Right renal pelvis (tissue), 4 donors: Measurements from ENCODE around the gene FBXL12. TPM values are rescaled to one million over a fixed set of nuclear protein-coding genes. Genes with fewer than 3 reads are reported as not detected.
"Not testable (repeated sequence)": the region's sequence is repeated elsewhere in the genome, so short reads cannot be mapped to it uniquely, and the experiment has no call there.

Experiments
- DNase-seq, 4 donors: peaks; one replicate each; pipeline ENCODE4 v3.0.0-alpha.2; 2013; ENCODE audit warnings: low read depth in 4 of 4, low spot score in 3 of 4, missing footprints in 1 of 4
- polyA plus RNA-seq, 4 donors: library from polyadenylated mRNA; unstranded; fragments of 120-200 nt; gene quantifications; one replicate each; pipeline ENCODE4 v1.2.1, GENCODE V29; 2013; ENCODE audit not compliant: insufficient read length in 4 of 4

The FBXL12 gene
- polyA plus RNA-seq, 4 donors = 28.7 to 31.5 (median 29.3) TPM

- DNase-seq = no peak
Observed at GRCh38 chr19:9793071-9793591, 25.7 kb downstream of the FBXL12 start.

GRCh38 chr19:9792206-9793070, 26.4 kb downstream of the FBXL12 start:
- DNase-seq = peak; percentile 87 to 96 (median 92)

GRCh38 chr19:9791552-9792205, 27.2 kb downstream of the FBXL12 start:
- peak; percentile 86 to 94 (median 94) for DNase-seq

GRCh38 chr19:9791073-9791367, 27.9 kb downstream of the FBXL12 start:
- not testable (repeated sequence) for DNase-seq

- DNase-seq = not testable (repeated sequence)
Observed at GRCh38 chr19:9789579-9789978, 29.3 kb downstream of the FBXL12 start.

- DNase-seq = no peak
Observed at GRCh38 chr19:9789066-9789465, 29.8 kb downstream of the FBXL12 start.

- not testable (repeated sequence) for DNase-seq
Observed at GRCh38 chr19:9788604-9789003, 30.3 kb downstream of the FBXL12 start.

- DNase-seq = no peak
Observed at GRCh38 chr19:9786819-9787218, 32.1 kb downstream of the FBXL12 start.

GRCh38 chr19:9786342-9786741, 32.5 kb downstream of the FBXL12 start:
- DNase-seq = no peak

- DNase-seq = peak; percentile 94 to 96 (median 95)
Observed at GRCh38 chr19:9785367-9786331, 33.2 kb downstream of the FBXL12 start.

GRCh38 chr19:9784163-9784496, 34.7 kb downstream of the FBXL12 start:
- DNase-seq = not testable (repeated sequence)

- no peak for DNase-seq
Observed at GRCh38 chr19:9782338-9782737, 36.5 kb downstream of the FBXL12 start.

GRCh38 chr19:9768175-9769112, 50.4 kb downstream of the FBXL12 start, which contains the start of gene ZNF846:
TSS of gene ZNF846 (minus strand) at chr19:9768738. CDS start at chr19:9764950, 3,788 bp downstream.
- peak; percentile 89 to 95 (median 94) for DNase-seq

Other genes starting within 250 kb of the FBXL12 start
- gene ZNF121, start 234.6 kb downstream of the FBXL12 start, polyA plus RNA-seq = 10 to 100 TPM; 14.4 to 16.0 (median 15.6) TPM
- gene ZNF561, start 197.8 kb downstream of the FBXL12 start, polyA plus RNA-seq = 10 to 100 TPM; 52.6 to 63.7 (median 60.3) TPM
- 10 to 100 TPM; 20.4 to 26.5 (median 24.0) TPM for gene ZNF562, start 144.0 kb downstream of the FBXL12 start, polyA plus RNA-seq
- 10 to 100 TPM; 16.1 to 23.4 (median 17.8) TPM for gene ZNF846, start 50.3 kb downstream of the FBXL12 start, polyA plus RNA-seq
- 100 to 1,000 TPM; 255 to 326 (median 294) TPM for gene UBL5, start 8.8 kb upstream of the FBXL12 start, polyA plus RNA-seq
- 10 to 100 TPM; 47.0 to 86.1 (median 55.3) TPM for gene PIN1, start 16.2 kb upstream of the FBXL12 start, polyA plus RNA-seq
- gene OLFM2, start 117.4 kb upstream of the FBXL12 start, polyA plus RNA-seq = 10 to 100 TPM; 16.1 to 29.2 (median 18.0) TPM
- 1 to 10 TPM in 1 of 4 donors, under 1 TPM in 3; 0.73 to 3.1 (median 0.85) TPM for gene COL5A3, start 191.4 kb upstream of the FBXL12 start, polyA plus RNA-seq
- gene RDH8, start 194.4 kb upstream of the FBXL12 start, polyA plus RNA-seq = under 1 TPM in 1 of 4 donors, not detected in 3; 0.10 TPM